ENCODE data around the gene SKI.

The SKI gene

GRCh38 chr1:2341706-2342383, 113.7 kb downstream of the SKI start:
- no peak for DNase-seq (ENCODE audit: low read depth)

DNA sequence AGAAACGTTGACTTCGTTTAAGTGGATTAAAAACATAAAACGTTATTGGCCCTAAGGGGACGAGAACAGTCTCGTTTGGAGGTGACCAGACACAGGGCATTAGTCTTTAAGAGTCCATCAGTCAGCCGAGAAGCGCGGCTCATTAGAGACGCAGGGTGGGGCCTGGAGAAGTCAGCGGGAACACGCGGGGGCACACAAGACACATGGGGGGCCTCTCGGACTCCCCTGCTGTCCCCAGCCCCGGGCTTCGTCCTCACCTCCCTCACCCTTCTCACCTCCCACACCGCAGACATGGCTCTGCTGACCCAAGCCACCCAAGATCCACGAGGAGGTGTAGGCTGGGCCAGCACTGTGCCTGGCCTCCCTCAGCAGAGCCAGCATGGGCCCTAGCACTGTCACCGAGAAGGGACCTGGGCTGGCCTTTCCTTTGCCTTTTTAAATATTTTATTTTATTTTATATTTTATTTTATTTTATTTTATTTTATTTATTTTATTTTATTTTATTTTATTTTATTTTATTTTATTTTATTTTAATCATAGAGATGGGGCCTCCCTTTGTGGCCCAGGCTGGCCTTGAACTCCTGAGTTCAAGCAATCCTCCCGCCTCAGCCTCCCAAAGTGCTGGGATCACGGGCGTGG, 114.4 kb downstream of the SKI start:
- no peak for DNase-seq (ENCODE audit: low read depth)

DNA sequence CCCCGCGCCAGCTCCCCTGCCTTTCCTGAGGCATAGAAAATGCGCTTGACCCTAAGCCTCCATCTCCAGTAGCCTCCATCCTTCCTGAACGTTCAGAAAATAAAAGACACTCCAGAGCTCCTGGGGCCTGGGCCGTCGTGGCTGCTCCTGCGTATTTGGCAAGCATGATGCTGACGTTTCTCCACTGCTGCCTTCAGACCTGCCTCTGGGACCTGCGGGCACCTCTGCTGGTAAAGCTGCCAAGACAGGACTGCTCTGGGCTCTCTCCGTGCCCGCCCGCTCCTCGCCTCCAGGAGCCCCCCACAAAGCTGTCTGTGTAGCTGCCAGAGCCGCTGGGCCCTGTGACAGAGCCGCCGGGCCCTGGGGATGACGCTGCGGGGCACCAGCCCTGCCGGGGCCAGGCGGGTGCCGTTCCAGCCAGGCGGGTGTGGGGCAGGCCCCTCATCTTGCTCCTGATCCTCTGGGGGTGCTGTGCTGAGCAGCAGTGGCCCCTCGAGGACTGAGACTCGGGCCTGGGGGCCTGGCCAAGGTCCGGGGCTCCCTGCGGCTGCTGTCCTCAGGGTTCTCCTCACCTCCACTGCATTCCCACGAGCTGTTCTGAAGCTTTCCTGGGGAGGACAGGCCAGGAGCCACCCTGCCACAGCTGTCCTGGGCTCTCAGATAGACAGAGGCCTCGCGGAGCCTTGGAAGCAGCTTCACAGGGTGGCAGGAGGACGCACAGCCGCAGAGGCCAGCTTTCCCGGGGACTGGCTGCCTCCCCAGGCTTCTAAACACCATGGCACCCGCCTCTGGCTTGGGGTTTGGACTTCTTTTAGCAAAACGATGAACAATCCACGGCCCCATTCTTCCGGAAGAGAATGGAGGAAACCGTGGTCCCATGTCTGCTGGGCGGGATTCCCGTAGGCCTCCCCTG, 115.2 kb downstream of the SKI start:
- no peak for DNase-seq (ENCODE audit: low read depth)

GRCh38 chr1:2344121-2344681, 116.1 kb downstream of the SKI start:
- no peak for DNase-seq (ENCODE audit: low read depth)

GRCh38 chr1:2344744-2345296, 116.7 kb downstream of the SKI start:
- no peak for DNase-seq (ENCODE audit: low read depth)

- no peak for DNase-seq (ENCODE audit: low read depth)
These were observed 117.4 kb downstream of the SKI start for GRCh38 chr1:2345297-2346075.

DNA sequence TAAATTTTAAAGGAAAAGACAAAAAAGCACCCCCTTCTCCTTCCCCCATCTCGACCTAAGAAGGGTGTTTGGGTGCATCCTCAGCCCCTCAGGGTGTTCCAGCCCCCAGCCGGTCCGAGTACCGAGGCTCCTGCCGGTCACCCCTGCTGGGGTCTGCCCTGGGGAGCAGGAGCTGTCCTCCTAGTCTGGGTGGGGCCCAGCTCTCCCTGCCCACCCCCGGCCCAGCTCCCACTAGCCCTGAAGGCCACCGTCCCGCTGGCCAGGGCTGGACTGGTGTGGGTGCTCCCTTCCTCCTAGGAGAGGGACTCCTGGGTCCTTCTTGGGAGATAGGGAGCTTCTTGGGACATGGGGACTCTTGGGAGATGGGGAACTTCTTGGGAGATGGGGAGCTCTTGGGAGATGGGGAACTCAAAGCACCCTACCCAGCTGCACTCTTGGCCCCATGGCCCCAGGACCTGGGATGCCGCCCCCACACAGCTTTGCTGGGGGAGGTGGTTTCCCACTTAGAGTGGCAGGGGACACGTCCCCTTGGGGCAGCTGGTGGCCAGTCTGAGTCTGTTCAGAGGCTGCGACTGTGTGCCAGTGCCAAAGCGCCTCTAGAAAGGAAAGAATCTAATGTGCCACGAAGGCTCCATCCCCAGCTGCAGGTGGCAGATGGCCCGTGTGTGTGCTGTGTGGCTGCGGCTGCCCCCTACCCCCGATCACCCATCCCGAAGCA, 118.7 kb downstream of the SKI start:
- DNase-seq (ENCODE audit: low read depth): no peak

- no peak for DNase-seq (ENCODE audit: low read depth)
These were observed 119.3 kb downstream of the SKI start for GRCh38 chr1:2347409-2347785.

DNA sequence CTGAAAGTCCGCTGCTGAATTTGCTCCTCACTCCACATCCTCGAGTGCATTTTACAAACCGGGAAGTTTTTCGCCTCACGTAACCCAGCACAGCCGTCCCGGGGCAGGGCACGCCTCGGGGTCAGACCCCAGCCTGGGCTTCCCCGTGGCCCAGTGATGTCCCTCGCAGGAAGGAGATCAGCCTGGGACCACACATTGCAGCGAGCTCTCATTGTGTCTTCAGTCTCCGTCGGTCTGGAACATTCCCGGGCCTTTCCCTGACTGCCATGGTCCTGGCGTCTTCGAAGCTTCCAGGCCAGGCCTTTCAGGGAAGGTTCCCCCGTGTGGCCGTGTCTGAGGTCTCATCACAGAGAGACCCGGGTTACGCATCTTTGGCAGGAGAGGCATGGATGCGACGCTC, 119.8 kb downstream of the SKI start:
- DNase-seq (ENCODE audit: low read depth): no peak

DNA sequence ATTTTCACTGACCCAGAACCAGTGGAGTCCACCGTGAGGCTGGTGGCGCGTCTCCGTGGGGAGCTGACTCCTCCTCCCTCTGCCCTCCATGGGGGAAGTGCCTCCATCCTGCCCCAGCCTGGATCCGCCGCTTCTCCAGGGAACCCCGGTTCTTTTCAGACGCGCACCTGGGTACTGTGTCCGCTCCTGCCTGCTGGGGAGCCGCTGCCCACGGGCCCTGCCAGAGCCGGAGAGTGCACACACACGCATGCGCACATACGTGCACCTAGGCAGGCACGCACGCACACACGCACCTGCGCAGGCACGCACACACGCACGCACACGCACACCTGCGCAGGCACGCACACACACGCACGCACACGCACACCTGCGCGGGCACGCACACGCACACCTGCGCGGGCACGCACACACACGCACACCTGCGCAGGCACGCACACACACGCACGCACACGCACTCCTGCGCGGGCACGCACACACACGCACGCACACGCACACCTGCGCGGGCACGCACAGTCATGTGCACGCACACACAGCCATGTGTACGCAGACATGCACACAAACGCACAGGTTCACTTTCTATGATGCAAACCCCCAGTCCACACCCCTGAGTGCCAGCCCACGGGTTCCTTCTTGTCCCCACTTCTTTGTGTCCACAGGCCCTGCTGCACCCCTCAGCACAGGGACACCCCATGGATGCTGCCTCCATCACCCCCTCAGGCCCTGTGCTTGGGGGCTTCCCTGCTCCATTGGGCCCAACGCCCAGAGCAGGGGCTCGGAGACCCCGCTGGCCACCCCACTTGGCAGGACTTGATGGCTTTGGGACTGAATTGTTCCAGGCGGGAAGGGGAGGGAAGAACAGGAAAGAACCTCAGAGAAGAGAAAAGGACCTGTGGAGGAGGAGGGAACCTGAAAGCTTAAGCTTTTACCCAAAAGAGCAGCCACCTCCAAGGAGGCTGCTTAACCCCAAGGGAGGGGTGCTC, 120.5 kb downstream of the SKI start:
- no peak for DNase-seq (ENCODE audit: low read depth)

DNA sequence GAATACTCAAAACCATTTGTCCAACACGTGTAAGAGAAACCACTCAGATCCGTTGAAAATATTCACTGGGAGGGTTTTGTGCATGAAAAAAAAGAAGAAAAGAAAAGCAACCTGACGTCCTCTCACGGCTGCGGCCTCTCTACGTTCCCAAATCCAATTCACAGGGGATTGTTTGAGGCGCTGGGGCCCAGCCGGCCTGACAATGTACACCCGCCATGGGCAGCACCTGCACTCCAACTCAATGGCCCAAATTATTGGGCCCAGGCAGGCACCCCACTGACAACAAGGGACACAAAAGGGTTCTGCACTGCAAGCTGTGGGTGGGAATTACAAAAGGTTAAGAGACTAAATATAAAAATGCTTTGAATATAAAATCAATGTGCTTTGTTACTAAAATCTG, 121.7 kb downstream of the SKI start:
- no peak for DNase-seq (ENCODE audit: low read depth)

GRCh38 chr1:2350501-2350900, 122.4 kb downstream of the SKI start:
- no peak for DNase-seq (ENCODE audit: low read depth)

DNA sequence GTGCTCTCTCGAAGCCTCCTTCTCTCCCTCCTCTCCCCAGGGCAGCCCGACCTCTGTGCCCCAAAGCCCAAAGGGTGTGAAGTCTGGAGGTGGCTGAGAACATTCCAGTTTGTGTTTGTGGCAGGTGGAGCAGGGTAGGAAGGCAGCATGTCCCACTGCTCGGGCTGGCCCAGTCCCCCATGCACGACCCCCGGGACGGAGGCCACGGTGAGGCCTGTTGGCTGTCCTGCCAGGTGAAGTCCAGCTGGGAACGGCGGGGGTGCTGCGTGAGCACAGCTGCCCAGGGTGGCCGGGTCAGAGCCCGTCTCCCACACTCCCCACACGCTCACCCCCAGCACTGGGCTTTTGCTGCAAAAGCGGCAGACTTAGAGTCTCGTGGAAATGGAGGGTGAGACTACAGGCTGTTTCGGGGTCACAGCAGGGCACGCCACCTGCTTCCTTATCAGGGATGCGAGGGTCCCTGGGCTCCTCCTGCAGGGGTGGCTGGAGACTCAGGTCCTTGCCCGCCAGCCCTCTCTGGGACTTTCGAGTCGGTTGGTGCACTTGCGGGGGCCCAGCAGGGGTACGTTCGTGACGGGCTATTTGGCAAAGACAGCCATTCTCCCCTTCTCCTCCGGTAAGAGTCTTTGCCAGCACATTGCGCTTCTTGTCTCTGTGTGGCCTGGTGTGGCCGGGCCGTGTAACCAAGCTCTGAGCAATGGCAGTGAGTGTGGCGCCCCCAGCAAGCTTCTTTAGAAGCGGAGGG, 123.0 kb downstream of the SKI start:
- no peak for DNase-seq (ENCODE audit: low read depth)

DNA sequence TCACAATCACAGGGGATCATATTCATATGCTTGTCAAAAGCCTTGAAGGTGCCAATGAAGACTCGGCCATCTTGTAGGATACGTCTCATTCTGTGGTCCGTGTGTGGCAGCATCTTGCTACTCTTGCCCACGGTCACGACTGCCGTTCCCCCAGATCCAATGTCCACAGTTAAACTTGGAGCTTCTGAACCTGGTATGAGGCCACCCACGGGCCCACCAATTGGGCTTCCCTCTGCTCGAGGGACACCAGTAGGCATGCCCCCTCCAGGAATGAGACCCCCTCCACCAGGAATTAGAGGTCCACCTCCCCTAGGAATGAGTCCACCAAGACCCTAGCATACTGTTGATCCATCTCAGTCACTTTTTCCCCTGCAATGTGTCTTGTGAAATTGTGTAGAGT, 123.6 kb downstream of the SKI start:
- DNase-seq (ENCODE audit: low read depth): no peak

GRCh38 chr1:2352341-2352896, 124.3 kb downstream of the SKI start:
- DNase-seq (ENCODE audit: low read depth): no peak

- DNase-seq (ENCODE audit: low read depth): no peak
These were observed 124.9 kb downstream of the SKI start for GRCh38 chr1:2352897-2353550.

GRCh38 chr1:2353551-2354438, 125.7 kb downstream of the SKI start:
- no peak for DNase-seq (ENCODE audit: low read depth)
